ENCODE measurements around the gene USP32.

GRCh38 chr17:60147553-60148223, 244.2 kb downstream of the USP32 start:
- no peak for TF ChIP-seq CTCF (IDR thresholded peaks at IDR 0.05)
- no peak for TF ChIP-seq POLR2A (IDR thresholded peaks at IDR 0.05)
